Skeletal muscle satellite cell (primary cell): Measurements from ENCODE around the gene TSNAX.

Experiments
- H3K27me3 ChIP-seq: 2 replicates; pipeline ENCODE4 v1.7.0; 2013; ENCODE audit warnings: low read length; ENCODE audit not compliant: control insufficient read depth, insufficient read depth
- H3K36me3 ChIP-seq: 2 replicates; pipeline ENCODE4 v1.7.0; 2013; ENCODE audit warnings: mild to moderate bottlenecking, control low read depth, low read length; ENCODE audit not compliant: insufficient read depth
- H3K4me1 ChIP-seq: 2 replicates; pipeline ENCODE4 v1.7.0; 2013; ENCODE audit warnings: low read length; ENCODE audit not compliant: control insufficient read depth, insufficient read depth
- H3K4me2 ChIP-seq: 2 replicates; pipeline ENCODE4 v1.7.0; 2013; ENCODE audit warnings: mild to moderate bottlenecking, low read length
- H3K4me3 ChIP-seq: 2 replicates; pipeline ENCODE4 v1.7.0; 2013; ENCODE audit warnings: low read length
- H3K9ac ChIP-seq: 2 replicates; pipeline ENCODE4 v1.7.0; 2013; ENCODE audit warnings: mild to moderate bottlenecking, low read depth, low read length, moderate library complexity
- H3K9me3 ChIP-seq: replicated peaks from 2 replicates; pipeline ENCODE4 v1.7.0; 2013; ENCODE audit warnings: mild to moderate bottlenecking, control low read depth, low read length

Gene TSNAX

DNA sequence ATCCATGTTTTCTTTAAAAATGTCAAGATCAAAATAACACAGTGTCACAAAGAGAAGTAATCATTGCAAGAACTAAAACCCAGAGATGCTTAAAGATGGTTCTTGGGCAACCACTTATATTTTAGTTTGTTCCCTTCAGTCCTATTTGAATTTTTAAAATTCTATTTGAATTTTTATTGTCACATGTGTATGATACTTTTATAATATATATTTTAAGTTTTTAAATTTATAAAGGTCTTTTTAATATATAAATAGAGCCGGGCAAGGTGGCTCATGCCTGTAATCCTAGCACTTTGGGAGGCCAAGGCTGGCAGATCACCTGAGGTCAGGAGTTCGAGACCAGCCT, 75.8 kb downstream of the TSNAX start:
- Histone ChIP-seq H3K9me3 (no peaks in the 10 kb centered on the region), H3K9ac (no peak overlapping the region), H3K4me3 (no peak overlapping the region), H3K4me2 (no peak overlapping the region), H3K4me1 (peaks cover 3% of the 10 kb centered on the region), H3K27me3 (no peaks in the 10 kb centered on the region), H3K36me3 (no peaks in the 10 kb centered on the region)

DNA sequence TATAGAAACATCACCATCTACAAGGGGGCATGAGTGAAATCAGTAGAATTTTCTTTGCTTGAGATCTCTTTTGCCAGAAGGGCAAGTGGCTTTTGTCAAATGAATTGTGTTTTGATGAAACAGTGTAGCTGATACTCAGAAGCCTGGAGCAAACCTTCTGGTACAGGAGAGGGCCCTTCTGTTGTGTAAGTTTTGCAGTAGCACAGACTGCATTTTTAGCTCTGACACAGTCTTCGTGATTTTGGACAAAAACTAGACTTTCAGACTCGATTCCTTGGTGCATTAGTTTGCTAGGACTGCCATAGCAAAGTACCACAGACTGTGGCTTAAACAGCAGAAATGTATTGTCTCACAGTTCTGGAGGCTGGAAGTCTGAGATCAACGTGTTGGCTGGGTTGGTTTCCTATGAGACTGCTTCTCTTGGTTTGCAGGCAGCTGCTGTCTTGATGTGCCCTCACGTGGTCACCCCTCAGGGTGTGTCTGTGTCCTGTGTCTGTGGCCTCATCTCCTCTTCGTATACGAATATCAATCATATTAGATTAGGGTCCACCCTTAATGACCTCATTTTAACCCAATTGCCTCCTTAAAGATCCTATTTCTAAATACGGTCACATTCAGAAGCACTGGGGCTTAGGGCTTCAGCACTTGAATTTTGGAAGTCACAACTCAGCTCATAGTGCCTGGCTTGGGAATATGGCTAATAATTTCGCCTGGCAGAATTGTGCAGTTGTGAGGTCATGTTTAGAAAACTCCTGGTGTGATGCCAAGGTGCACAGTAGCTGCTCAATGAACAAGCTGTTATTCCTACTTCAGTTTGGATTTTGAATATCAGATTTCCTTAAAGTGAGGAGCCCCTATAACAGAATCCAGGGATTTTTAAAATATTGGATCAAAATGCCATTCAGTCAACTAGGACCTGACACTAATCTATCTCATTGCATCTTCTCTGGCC, 77.0 kb downstream of the TSNAX start:
- Histone ChIP-seq H3K27me3 (no peaks in the 10 kb centered on the region), H3K36me3 (no peaks in the 10 kb centered on the region), H3K4me3 (no peak overlapping the region), H3K4me2 (no peak overlapping the region), H3K9ac (no peak overlapping the region), H3K9me3 (no peaks in the 10 kb centered on the region), H3K4me1 (peaks cover 3% of the 10 kb centered on the region)

DNA sequence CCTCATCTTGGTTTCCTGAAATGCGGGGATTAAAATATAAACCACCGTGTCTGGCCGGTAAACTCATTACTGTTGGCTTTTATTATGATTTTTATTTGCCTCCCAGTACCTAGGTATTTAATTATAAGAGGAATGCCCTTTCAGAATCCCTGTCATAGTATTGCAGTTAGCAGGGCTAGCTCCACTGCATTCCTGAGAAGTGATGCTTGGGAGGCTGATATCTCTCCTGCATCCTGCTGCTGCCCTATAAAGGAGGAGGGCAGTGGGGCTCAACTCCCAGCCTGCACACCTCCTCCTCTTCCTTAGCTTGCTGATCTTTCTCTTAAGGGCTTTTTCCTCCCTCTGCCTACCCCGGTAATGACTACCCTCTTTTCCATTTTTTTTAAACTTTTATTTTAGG, 78.2 kb downstream of the TSNAX start:
- Histone ChIP-seq H3K4me2 (no peak overlapping the region), H3K9ac (no peak overlapping the region), H3K27me3 (peaks cover 4% of the 10 kb centered on the region), H3K36me3 (no peaks in the 10 kb centered on the region), H3K4me1 (peaks cover 3% of the 10 kb centered on the region), H3K9me3 (no peaks in the 10 kb centered on the region), H3K4me3 (no peak overlapping the region)

DNA sequence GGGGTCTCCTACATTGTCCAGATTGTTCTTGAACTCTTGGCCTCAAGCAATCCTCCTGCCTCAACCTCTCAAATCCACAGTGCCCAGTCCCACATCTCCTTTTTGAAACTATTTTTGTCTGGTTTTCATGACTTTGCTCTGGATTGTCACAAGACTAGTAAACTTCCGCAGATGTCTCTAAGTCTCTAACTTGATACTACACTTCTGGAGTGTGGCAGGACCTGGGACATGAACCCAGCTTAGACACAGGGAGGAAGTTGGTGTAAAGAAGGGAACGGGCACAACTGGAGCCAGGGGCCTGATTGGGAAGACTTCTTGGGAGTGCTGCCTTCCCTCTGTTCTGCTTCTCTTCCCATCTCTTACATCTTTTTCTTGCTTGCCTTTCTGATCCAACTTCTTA, 81.9 kb downstream of the TSNAX start:
- no peaks in the 10 kb centered on the region for H3K4me1 ChIP-seq
- no peak overlapping the region for H3K9ac ChIP-seq
- H3K9me3 ChIP-seq, result no peaks in the 10 kb centered on the region

DNA sequence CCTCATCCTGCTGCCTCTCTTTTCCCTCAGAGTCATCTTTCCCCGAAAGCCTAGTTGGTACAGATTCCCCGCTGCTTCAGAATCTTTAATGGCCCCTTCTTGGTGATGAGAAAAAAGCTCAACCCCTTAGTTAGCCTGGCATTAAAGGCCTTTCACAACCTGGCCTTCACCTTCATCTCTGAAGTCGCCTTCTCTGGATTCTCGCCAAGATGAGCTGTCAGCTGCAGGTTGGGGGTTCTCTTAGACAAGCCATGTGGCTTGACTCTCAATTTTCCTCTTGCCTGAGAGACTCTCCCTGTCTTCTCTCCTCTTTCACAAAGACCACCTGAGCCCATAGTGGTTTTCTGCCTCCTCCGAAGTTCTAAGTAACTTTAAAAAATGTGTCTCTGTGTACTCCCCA, 82.6 kb downstream of the TSNAX start:
- no peaks in the 10 kb centered on the region for H3K36me3 ChIP-seq
- no peak overlapping the region for H3K4me3 ChIP-seq
- H3K27me3 ChIP-seq, result peaks cover 12% of the 10 kb centered on the region
- H3K4me1 ChIP-seq, result no peaks in the 10 kb centered on the region
- no peak overlapping the region for H3K9ac ChIP-seq
- no peaks in the 10 kb centered on the region for H3K9me3 ChIP-seq
- no peak overlapping the region for H3K4me2 ChIP-seq

More for the DNA sequence above, 81.9 kb downstream of the TSNAX start:
- Histone ChIP-seq H3K27me3 (peaks cover 12% of the 10 kb centered on the region), H3K4me2 (no peak overlapping the region), H3K36me3 (no peaks in the 10 kb centered on the region), H3K4me3 (no peak overlapping the region)

DNA sequence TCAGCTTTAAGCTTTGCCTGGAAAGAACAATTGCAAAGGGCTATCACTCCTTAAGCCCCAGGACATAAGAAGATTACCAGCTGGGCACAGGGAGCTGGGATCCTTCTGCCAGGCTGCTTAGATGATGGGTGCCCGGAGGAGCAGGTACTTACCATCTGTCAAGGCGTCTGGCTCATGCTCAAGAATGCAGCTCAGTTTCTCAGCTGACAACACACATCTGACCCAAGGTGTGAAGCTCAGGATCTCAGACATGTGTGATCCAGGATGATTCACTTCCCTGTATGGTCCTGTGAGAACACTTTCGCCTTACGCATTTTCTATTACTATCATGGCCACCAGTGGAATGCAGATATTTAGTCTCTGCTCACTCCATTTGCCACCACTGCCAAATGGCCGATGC, 83.4 kb downstream of the TSNAX start:
- H3K4me2 ChIP-seq, result no peak overlapping the region
- no peak overlapping the region for H3K4me3 ChIP-seq

DNA sequence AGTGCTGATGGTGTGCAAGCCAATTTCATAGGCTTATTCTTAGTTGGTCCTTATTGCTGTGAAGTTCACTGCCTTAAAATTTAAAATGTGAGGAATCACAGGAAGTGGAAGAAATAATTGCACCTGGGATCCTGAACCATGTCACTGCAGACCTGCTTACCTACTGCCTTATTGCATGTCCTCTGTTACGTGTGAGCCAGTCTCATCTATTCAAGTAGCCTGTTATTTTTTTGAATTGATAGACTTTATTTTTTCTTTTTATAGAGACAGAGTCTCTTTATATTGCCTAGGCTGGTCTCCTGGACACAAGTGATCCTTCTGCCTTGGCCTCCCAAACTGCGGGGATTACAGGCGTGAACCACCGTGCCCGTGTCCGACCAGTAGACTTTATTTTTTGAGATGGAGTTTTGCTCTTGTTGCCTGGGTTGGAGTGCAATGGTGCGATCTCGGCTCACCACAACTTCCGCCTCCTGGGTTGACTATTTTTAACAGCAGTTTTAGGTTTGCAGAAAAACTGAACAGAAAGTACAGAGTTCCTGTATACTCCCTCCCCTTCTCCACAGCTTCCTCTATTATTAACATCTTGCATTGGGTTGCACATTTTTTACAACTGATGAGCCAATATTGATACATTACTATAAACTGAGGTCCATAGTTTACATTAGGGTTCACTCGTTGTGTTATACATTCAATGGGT, 84.1 kb downstream of the TSNAX start:
- no peak overlapping the region for H3K4me2 ChIP-seq
- H3K36me3 ChIP-seq, result no peaks in the 10 kb centered on the region
- no peak overlapping the region for H3K9ac ChIP-seq
- H3K9me3 ChIP-seq, result no peaks in the 10 kb centered on the region
- H3K4me3 ChIP-seq, result no peak overlapping the region
- H3K4me1 ChIP-seq, result no peaks in the 10 kb centered on the region
- H3K27me3 ChIP-seq, result peaks cover 12% of the 10 kb centered on the region

More for the DNA sequence above, 83.4 kb downstream of the TSNAX start:
- Histone ChIP-seq H3K9ac (no peak overlapping the region), H3K27me3 (peaks cover 12% of the 10 kb centered on the region), H3K4me1 (no peaks in the 10 kb centered on the region), H3K36me3 (no peaks in the 10 kb centered on the region), H3K9me3 (no peaks in the 10 kb centered on the region)

DNA sequence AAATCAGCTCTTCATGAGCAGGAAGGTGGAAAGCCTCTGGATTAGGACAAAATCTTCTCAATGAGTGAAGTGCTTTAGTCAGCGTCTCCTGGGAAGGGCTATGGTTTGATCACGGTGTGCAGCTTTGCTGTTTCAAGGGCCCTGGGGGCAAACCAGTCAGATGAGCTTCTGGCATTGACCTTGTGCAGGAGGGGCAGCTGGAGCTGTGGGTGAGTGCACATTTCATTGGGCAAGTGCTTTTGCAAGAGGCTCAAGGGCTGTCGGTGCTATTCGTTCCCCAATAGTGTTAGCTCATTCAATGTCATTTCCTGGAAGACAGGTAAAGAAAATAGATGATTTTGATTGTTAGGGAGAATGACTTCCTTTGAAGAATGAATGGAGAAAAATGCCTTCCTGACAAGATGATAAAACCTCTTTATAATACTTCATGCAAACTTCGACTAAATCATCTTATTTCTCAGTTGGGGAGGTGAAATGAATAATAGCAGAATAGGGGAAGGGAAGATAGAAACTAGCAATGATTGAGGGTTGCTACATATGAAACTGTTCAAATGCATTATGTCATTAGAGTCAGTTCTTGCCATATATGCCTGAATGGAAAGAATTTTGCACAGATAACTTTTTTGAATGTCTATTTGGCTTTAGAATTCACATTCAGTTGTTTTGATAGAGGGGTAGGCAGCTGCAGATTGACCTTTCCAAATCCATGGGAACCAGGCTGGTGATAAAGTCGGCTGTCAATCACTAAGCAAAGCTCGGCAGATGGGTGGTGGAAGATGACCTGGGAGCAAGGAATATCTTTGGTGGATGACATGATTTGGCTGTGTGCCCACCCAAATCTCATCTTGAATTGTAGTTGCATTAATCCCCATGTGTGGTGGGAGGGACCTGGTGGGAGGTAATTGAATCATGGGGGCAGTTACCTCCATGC, 85.2 kb downstream of the TSNAX start:
- no peaks in the 10 kb centered on the region for H3K4me1 ChIP-seq
- H3K4me3 ChIP-seq, result no peak overlapping the region
- H3K27me3 ChIP-seq, result peaks cover 12% of the 10 kb centered on the region
- H3K36me3 ChIP-seq, result no peaks in the 10 kb centered on the region
- no peak overlapping the region for H3K9ac ChIP-seq
- no peaks in the 10 kb centered on the region for H3K9me3 ChIP-seq
- no peak overlapping the region for H3K4me2 ChIP-seq
